HG03439 (cell line): Measurements from ENCODE around the gene NME3.
A peak's percentile ranks its signal among the peaks of the same experiment; 100 is the strongest.

Experiments used
- ATAC-seq: cut with Tn5 transposase; IDR thresholded peaks from one replicate; pipeline ENCODE4 v1.9.1; 2021; ENCODE audit warnings: mild to moderate bottlenecking, moderate library complexity; ENCODE audit not compliant: unreplicated experiment

The NME3 gene

DNA sequence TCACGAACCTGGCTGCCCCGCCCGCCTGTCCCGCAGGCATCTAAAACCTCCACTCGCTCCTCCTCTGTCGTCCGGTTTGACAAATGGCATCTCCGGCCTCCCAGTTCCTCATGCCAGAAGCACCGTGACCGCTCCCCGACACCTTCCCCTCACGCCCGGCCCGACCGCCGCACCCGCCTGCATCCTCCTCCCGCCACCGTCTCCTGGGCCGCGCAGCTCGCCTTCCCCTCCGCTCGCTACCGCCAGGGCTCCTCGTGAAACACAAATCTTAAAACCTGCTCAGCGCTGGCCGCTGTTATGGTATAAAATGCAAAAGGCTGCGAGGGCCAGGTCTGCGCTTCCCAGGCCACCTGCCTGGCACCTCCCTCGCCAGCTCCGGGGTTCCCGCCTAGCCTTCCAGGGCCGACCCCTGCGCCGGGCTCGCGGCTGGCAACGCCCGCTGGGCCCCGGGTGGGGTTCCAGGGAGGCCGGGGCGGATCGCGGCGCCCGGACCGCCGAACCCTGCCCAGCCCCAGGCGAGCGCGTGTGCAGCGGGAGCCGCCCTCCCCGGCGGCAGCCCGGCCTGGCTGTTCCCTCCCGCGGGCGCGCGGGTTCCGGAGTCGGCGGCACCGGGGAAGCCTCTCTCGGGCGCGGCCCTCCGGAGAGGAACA lies 10.5 kb upstream of the NME3 start:
- no peak for ATAC-seq

DNA sequence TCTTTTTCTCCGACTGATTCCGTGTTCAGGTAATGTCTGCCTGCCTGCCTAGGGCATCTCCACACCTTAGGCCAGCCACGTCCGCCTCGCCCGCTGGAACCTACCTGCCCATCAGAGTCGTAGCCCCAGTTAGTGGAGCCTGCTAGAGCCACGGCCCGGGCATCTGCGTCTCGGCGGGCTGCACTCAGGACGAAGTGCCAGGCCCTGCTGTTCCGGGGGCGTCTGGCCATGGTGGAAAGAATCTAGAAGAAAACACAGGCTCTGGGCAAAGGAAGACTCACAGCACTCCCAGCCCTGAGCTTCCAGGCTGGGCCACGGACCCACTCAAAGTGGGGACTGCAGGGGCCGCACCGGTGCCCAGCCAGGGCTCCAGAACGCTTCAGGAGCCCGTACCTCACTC lies 9.9 kb upstream of the NME3 start:
- no peak for ATAC-seq

DNA sequence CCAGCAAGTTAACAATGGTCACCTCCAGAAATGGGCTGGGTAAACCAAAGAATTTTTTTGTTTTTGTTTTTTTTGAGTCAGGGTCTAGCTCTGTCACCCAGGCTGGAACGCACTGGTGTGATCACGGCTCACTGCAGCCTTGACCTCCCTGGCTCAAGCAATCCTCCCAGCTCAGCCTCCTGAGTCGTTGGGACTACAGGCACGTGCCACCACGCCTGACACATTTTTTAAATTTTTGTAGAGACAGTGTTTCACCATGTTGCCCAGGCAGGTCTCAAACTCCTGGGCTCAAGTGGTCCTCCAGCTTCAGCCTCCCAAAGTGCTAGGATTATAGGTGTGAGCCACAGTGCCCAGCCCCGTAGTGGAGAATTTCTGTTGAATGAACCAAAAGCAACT lies 9.3 kb upstream of the NME3 start:
- no peak for ATAC-seq

DNA sequence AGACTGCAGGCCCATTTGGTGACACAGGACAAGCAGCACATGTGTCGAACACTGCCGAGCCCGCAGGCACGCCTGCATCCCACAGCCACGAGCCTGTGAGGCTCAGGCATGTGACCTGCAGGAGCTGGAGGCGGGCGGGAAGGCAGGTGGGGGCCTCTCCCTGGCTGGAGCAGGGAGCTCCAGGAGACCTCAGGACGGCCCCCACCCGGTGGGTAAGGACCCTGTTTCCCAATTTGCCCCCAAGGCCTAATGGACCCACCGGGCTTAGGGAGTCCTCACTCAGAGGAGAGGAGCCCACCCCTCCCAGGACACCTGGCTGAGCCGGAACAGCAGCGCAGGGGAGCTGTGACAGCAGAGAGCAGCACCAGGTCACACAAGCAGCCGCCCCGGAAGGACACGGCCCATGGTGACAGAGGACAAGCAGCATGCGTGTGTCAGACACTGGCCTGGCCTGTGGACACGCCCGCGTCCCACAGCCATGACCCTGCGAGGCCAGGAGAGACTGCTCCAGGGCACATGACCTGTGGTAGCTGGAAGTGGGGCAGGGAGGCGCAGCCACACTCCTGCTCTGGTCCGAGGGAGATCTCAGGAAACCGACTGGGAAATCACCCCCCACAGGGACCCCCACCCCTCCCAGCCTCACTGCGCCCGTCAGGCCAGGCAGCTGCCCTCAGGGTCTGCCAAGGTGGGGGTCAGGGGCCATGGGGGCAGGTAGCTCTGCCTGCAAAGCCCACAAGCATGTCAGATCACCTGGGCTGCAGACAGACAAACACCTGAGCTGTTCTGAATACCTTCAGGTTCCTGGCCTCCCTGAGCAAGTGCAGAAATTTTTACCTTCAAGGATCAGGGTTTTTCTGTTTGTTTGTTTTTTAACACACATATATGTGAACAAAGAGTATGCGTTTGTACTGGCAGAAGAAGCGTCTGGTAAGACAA lies 8.7 kb upstream of the NME3 start:
- ATAC-seq: no peak

DNA sequence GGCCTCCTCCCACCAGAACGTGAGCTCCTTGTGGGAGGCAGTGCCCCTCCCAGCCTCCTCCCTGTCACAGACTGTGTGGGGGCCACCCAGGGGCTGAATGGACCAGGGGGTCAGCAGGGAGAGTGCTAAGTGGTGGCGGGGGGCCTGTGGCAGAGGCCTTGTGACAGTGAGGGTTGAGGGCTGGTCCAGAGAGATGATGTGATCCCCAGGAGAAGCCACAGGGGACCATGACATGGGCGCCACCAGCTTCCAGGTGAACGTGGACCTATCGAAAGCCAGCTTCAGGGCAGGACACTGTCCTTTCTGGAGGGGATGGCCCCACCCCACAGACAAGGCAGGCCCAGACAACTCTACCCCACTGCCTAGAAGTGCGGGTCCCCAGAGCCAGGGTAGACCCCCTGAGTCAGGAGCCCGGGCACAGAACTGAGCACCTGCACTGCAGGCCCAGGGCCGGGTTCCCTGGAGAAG lies 7.9 kb upstream of the NME3 start:
- no peak for ATAC-seq

DNA sequence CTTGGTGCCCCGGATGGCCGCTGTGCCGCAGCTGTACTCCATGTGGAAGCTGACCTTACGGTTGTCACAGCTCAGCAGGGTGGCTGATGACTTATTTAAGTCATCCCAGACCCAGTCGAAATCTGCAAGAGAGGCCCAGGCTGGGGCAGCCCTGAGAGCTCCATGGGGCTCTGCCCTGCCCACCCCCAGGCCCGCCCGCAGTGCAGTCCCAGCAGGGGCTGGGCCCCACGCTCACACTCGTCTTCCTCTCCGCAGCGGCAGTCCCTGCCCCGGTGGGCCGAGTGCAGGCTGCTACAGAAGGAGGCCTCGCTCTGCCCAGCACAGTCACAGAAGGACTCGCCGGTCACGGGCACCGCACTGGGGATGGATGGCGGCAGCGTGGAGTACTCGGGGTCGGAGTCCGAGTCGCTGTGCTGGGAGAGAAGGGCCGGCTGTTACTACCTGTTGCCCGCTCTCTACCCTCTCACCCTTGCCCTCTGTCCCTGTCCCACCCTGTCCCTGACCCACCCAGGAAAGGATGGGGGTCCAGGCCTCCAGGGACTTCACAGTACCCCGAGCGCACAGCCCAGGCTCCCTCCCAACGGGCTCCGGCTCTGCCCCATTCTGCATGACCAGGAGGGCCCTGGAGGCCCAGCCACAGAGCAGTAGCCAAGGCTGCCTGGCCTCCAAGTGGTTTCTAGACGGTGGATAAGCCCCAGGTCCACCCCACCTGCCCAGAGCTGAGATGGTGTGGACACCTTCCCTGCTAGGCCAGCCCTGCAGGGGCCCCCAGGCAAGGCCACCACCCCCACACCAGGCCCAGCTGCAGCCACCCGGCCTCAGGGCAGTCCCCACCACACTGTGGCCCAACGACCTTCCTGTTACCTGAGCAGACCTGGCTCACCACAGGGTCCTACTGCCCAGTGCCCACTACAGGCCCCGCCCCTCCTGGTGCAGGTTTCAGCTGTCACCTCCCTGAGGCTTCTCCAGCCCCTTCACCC lies 7.1 kb upstream of the NME3 start:
- no peak for ATAC-seq

DNA sequence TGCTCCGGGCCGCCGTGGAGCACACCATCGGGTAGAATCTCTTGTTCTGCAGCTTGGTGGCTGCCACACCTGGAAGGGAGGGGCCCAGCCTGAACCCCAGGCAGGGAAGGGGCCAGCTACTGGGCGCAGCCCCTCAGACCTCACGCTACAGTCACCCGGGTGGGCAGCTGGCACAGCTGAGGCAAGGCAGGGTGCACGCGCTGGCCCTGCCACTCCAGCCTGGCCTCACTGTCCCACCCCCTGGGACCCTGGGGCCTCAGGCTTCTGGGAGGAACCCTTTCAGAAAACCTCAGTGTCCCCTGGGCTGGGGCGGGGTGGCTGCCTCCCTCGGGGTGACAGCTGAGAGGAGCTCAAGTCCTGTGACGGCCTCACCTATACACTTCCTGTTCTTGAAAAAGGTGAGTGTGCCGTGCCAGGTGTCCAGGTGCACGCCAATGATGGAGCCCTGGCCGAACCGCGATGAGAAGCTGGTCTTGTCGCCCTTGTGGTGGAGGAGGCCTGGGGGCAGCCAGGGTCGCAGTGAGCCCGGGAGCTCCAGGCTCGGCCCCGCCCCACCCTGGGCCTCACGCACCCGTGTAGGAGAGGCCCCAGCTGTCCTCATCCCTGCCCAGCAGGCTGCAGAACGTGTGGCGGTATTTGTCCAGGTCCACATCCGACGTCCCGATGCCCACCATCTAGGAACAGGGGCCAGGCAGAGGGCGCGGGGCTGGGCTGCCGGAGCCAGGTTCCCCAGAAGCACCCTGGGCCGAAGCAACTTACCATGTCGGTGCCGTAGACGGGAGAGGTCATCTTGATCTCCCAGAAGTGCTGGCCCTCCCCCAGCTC lies 6.2 kb upstream of the NME3 start:
- ATAC-seq: no peak

DNA sequence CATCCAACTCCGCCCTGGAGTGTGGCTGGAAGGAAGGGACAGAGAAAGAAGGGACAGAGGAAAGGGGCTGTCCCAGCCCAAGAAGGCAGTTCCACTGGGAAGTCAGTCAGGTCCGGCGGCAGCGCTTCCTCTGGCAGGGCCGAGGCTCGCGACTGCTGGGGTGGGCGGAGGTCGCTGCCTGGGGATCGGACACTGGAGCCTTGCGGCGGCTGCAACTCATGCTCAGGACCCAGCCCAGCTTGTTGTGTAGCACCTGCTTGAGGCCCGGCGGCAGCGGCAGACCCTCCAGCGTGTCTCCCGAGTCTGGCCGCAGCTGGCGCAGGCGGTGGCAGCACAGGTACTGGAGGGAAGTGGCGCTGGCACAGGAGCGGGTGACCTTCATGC lies 5.6 kb upstream of the NME3 start:
- ATAC-seq: no peak

DNA sequence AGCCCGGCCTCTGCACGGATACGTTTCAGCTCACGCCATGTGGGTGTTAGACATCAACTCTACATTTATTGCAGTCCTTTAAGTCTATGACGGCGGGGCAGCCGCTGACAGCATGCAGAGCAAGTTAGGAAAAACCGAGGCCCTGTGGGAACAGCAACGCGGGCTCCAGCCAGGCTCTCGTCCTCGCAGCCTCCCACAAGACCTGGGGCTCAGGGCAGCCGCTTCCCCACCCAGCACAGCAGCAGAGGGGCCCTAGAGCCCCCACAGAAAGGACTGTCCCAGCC lies 5.3 kb upstream of the NME3 start:
- ATAC-seq: no peak

DNA sequence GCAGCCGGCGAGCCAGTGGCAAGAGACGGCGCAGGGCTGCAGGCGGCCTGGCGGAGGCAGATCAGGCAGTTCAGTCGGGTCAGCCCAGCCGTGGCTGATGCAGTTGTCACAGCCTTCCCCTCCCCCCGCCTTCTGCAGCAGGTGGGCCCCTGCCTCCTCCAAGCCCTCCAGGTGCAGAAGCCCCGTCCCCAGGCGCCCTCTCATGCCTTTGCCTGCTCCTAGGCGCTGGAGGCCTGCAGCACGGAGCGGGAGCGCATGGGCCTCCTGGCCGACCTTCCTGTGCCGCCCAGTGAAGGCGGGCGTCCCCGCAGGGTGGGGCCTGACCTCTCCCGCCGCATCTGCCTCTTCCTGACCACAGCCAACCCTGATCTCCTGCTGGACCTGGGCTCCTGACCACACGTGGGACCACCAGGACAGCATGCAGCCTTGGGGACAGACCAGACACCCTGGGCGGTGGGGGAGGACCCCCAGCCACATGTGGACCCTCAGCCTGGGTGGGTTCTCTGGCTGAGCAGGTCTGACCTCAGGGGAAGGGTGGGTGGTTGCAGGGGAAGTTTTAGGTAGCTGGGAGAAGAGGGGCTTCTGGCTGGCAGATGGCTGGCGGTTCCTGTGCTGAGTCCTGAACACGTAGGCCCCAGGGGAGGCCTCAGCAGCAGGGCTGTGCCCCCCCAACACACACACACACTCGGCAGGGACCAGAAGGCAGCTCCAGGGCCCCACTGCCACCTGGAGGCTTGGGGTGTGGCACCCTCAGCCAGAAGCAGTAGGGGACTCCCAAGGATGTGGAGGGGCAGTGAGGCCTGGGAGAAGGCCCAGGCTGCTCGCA lies 4.7 kb upstream of the NME3 start:
- ATAC-seq: no peak

DNA sequence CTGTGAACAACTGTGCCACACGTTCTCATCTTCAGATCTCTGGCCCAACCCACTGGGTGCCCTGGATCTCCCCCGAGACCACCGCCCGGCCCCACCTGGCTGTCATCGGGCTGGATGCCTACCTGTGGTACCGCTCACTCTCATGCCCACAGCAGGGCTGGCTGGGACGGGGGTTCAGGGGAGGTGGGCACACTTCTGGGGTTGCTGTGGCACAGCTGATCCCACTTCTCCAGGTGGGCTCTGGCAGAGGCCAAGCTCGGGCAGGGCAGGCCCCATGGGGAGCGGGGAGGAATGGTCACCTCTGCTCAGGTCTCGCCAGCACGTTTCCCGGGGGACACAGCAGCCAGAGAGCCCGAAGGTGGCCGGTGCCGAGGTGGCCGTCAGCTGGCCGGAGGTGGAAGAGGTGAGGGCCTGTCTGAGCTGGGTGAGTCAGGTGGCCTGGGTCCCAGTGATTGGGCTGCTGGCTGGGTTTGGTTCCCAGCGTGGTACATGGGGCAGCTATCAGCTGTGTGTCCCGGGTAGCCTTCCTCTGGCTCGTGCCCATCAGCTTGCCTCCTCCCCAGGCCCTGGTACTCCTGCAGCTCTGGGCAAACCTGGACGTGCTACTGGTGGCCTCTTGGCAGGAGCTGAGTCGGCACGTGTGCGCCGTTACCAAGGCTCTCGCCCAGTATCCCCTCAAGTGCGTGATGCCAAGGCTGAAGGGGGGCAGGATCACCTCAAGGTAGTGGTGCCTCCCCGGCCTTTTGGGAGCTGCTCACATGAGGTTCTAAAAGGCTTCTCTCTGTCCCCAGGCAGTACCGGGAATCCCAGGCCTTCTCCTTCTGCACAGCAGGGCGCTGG lies 3.9 kb upstream of the NME3 start:
- ATAC-seq: no peak

DNA sequence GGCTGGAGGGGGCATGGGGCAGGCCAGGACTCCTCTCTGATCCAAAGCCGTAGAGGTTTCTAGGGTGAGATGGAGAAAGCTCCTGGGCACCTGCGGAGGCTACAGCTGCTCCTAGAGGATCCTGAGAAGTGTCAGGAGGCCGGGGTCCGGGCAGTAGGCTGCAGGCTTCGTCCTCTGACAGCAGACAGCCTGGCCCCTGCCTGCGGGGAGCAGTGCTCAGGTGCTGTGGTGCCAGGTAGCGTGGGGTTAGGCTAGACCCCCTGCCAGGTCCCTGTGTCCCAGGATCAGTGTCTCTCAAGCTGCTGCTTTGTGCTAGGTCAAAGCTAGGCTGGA lies 3.1 kb upstream of the NME3 start:
- no peak for ATAC-seq

DNA sequence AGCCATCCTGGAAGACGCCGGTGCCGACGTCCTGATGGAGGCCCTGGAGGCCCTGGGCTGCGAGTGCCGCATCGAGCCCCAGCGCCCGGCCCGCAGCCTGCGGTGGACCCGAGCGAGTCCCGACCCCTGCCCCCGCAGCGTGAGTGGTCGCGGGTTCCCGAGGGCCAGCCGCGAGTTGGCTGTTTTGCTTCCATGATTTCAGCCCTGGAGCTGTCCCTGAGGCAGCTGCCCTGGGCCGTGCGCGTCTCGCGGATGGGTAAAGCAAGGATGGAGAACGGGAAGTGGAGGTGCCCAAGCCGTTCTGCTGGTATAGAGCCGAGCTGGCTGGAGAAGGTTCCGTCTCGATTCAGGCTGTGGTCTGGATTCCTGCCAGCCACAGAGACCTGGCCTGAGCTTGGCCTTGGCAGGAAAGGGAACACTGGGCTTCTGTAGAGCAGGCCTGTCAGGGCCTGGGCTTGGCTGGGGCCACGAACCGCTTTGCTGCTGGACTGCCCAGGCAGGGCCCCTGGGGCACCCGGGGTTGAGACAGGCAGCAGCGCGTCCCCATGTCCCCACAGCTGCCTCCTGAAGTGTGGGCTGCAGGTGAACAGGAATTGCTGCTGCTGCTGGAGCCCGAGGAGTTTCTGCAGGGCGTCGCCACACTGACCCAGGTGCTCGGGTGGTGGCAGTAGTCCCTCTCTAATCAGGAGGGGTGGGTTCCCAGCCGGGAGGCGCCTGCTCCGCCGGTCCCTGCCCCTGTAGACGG lies 2.5 kb upstream of the NME3 start:
- ATAC-seq: no peak

DNA sequence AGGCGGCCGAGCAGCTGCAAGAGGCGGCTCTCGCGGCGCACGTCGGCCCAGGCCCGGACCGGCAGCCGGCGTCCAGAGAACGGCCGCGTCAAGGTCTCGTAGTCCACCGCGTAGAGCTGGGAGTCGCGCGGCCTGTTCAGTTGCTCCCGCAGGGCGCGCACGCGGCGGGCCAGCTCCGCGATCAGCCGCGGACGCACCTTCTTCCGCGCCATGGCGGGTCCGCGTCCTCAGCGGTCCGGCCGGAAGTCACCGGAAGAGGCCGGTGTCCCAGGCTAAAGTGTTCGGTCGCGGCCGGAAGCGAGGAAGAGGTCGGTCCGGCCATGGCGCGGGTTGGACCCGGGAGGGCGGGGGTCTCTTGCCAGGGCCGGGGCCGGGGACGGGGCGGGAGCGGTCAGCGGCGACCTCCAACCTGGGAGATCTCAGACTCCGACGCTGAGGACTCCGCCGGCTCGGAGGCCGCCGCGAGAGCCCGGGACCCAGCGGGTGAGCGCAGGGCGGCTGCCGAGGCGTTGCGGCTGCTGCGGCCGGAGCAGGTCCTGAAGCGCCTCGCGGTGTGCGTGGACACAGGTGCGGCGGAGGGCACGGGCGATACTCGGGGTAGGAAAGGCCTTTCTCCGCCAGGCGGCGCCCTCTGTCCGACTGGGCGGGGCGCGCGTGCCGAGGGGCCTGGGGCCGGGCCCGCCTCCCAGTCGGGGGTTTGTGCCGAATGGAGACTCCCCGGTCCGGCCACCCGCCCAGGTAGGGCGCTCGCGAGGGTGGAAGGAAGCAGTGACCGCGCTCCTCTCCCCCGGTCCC lies 1.8 kb upstream of the NME3 start, which contains the start of gene MRPS34:
TSS of gene MRPS34 (minus strand) at position 227 of the 795 bp plus-strand sequence. CDS start at position 212, 15 bp downstream.
- peak; percentile 45 for ATAC-seq

DNA sequence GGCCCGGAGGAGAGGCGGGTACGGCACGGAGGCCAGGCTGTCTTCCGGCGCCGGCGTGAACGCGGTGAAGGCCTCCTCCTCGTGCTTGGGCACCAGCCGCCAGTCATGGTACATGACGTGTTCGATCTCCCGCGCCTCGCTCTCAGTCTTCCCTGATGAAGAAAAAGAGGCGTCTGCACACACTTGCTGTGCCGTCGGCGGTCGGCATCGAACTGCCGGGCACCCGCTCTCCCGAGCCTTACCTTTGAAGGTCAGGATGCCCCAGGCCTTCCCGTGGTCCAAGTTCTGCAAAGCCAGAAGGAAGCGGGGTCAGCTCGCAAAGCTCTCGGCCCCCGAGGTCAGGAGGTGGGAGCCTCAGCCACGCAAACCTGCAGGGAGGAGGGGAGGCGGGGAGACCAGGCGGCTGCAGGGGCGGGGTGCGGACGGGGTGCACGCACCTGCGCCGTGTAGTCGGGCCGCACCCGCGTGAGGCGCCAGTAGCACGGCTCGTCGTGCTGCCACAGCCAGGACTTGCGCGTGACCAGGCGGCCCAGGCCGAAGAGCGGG lies 1.1 kb upstream of the NME3 start, which contains the start of gene EME2:
TSS of gene EME2 (plus strand) at position 449 of the 546 bp plus-strand sequence. CDS start 418 bp downstream, outside the sequence.
- peak; percentile 5 for ATAC-seq

DNA sequence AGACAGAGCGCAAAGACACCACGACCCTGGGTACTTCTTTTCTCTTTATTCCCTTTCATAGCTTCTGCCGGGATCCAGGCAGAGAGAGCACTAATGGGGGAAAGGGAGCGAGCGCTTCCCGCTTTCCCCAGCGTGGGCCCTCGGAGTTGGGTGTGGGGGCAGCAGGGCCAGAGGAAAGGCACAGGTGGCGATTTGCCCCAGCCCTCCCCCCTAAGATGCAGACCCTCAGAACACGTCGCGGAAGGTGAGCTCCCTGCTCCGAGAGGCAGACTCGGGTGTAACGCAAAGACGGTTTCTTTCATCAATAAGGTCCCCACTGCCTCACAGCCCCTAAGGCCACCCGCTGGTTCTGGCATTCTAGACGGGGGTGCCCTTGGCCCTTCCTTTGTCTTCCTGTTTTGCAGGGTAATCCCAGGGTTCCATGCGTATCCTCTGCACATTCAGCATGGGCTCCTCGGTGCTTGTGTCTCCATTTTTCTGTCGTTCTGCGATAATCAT lies 570 bp upstream of the NME3 start:
- no peak for ATAC-seq
